Endodermal cell (in vitro differentiated cells): ENCODE measurements around the gene CUX1. TPM values are rescaled to one million over a fixed set of nuclear protein-coding genes. Genes with fewer than 3 reads are reported as not detected.

Experiments
- DNase-seq: peaks from one replicate; pipeline ENCODE4 v3.0.0-alpha.2; 2017
- H3K27ac ChIP-seq: 2 replicates; pipeline ENCODE4 v1.5.1; 2013; ENCODE audit warnings: mild to moderate bottlenecking, low read depth, low read length, moderate library complexity
- H3K27me3 ChIP-seq: 2 replicates; pipeline ENCODE4 v1.6.1; 2013; ENCODE audit warnings: mild to moderate bottlenecking, low read length, moderate library complexity; ENCODE audit not compliant: insufficient read depth, control insufficient read depth, poor library complexity, severe bottlenecking
- H3K36me3 ChIP-seq: 2 replicates; pipeline ENCODE4 v1.7.0; 2013; ENCODE audit warnings: mild to moderate bottlenecking, low read length, moderate library complexity; ENCODE audit not compliant: control insufficient read depth, insufficient read depth
- H3K4me1 ChIP-seq: one replicate; pipeline ENCODE4 v1.7.0; 2013; ENCODE audit warnings: low read length; ENCODE audit not compliant: control insufficient read depth, insufficient read depth
- H3K4me3 ChIP-seq: 2 replicates; pipeline ENCODE4 v1.5.1; 2013; ENCODE audit warnings: mild to moderate bottlenecking, low read length, moderate library complexity
- H3K9ac ChIP-seq: 2 replicates; pipeline ENCODE4 v1.6.1; 2013; ENCODE audit warnings: mild to moderate bottlenecking, low read length, moderate library complexity; ENCODE audit not compliant: poor library complexity, severe bottlenecking; ENCODE audit errors: extremely low read depth
- H3K9me3 ChIP-seq: 2 replicates; pipeline ENCODE4 v1.6.1; 2013; ENCODE audit warnings: mild to moderate bottlenecking, low read length, moderate library complexity; ENCODE audit not compliant: control insufficient read depth
- H3K27ac Mint-ChIP-seq: 2 replicates; pipeline ENCODE4 v1.8.0; 2020; ENCODE audit warnings: mixed read lengths
- H3K27me3 Mint-ChIP-seq: 2 replicates; pipeline ENCODE4 v1.8.0; 2021; ENCODE audit warnings: mild to moderate bottlenecking, mixed read lengths; ENCODE audit not compliant: insufficient read depth
- H3K36me3 Mint-ChIP-seq: 2 replicates; pipeline ENCODE4 v1.8.0; 2020; ENCODE audit warnings: low read depth, mixed read lengths
- H3K4me1 Mint-ChIP-seq: 2 replicates; pipeline ENCODE4 v1.8.0; 2020; ENCODE audit warnings: mixed read lengths
- H3K4me3 Mint-ChIP-seq: 2 replicates; pipeline ENCODE4 v1.8.0; 2020; ENCODE audit warnings: mild to moderate bottlenecking, moderate library complexity, mixed read lengths
- H3K9me3 Mint-ChIP-seq: 2 replicates; pipeline ENCODE4 v1.8.0; 2020; ENCODE audit warnings: mild to moderate bottlenecking, mixed read lengths
- WGBS, 2 experiments: methylation state at CpG; one replicate each; pipeline versions ENCODE4 v1.1.5 to v1.1.7; 2013; ENCODE audit warnings: missing lambda C conversion rate in 2 of 2, mixed read lengths in 1 of 2; ENCODE audit not compliant: insufficient coverage in 1 of 2, insufficient read length in 1 of 2; 5-methylcytosine and 5-hydroxymethylcytosine counted together
- total RNA-seq, 2 donors: library from RNA; stranded (reverse); fragmentation: NEBNext Ultra II Directional in 1 of 2; extraction: Animal tissue kit (Norgen Biotek cat#: 25700) in 1 of 2; gene quantifications; 2 replicates in 1 of 2; 3 replicates in 1 of 2; pipeline ENCODE4 v1.2.1, GENCODE V29; 2021
- TF ChIP-seq, protein P1 (sequence below): fragments of 200-600 bp; sonication (generic); conservative IDR thresholded peaks from 2 replicates; pipeline ENCODE4 v1.5.0; 2021; ENCODE audit warnings: antibody characterized with exemption, mild to moderate bottlenecking

The CUX1 gene
- total RNA-seq, 2 donors from 2014 or later, result 85.1 to 108 TPM

DNA sequence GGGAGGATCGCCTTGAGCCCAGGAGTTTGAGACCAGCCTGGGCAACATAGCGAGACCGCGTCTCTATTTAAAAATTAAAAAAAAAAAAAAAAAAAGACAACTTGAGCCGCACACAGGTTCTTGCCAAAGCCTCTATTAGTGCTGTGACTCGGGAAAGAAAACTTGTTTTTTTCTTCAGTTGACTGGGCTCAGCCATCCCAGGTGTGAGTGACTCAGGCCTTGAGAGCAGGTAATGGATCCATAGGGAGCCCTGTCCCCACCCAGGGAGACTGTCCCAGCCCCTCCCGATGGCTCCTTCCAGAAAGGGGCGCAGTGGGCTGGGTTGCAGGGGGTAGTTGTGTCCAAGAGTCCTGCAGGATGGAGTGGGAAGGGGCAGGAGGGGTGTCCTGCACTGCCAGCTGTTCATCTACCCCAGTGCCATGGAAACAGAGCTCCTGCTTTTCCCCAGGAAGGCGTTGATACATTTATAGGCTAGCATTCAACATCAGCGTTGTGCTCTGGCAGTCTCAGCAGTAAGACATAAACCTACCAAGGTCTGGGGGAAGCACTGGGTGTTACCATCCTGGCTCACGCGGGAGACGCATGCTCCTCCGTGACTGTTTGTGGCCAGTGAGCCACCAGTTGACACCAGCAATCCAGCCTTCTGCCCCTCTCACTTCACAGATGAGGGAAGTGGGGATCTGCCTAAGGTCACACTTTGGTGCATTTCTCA is 126.6 kb downstream of the CUX1 start:
- no peak overlapping the region for H3K4me3 ChIP-seq
- H3K9ac ChIP-seq, result no peak overlapping the region
- Mint-ChIP-seq H3K27me3 (no peaks in the 10 kb centered on the region), H3K4me3 (no peak overlapping the region), H3K4me1 (peaks cover 49% of the 10 kb centered on the region), H3K27ac (peak overlapping the region; percentile 58), H3K36me3 (peaks cover 12% of the 10 kb centered on the region), H3K9me3 (peaks cover 4% of the 10 kb centered on the region)
- no peak for DNase-seq
- TF ChIP-seq, protein P1, sequence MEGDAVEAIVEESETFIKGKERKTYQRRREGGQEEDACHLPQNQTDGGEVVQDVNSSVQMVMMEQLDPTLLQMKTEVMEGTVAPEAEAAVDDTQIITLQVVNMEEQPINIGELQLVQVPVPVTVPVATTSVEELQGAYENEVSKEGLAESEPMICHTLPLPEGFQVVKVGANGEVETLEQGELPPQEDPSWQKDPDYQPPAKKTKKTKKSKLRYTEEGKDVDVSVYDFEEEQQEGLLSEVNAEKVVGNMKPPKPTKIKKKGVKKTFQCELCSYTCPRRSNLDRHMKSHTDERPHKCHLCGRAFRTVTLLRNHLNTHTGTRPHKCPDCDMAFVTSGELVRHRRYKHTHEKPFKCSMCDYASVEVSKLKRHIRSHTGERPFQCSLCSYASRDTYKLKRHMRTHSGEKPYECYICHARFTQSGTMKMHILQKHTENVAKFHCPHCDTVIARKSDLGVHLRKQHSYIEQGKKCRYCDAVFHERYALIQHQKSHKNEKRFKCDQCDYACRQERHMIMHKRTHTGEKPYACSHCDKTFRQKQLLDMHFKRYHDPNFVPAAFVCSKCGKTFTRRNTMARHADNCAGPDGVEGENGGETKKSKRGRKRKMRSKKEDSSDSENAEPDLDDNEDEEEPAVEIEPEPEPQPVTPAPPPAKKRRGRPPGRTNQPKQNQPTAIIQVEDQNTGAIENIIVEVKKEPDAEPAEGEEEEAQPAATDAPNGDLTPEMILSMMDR, result no peak
- 96% methylated on average over 7 to 14 of the region's 14 CpGs for WGBS, 2 experiments
- H3K9me3 ChIP-seq, result no peaks in the 10 kb centered on the region
- H3K27me3 ChIP-seq, result no peaks in the 10 kb centered on the region
- H3K27ac ChIP-seq, result no peak overlapping the region
- H3K4me1 ChIP-seq, result peaks cover 15% of the 10 kb centered on the region
- peaks cover 4% of the 10 kb centered on the region for H3K36me3 ChIP-seq

- Histone ChIP-seq H3K36me3 (no peaks in the 10 kb centered on the region), H3K9me3 (no peaks in the 10 kb centered on the region), H3K9ac (no peak overlapping the region), H3K4me3 (no peak overlapping the region), H3K27me3 (no peaks in the 10 kb centered on the region), H3K4me1 (peaks cover 15% of the 10 kb centered on the region), H3K27ac (no peak overlapping the region)
- Mint-ChIP-seq H3K27ac (no peak overlapping the region), H3K27me3 (no peaks in the 10 kb centered on the region), H3K4me3 (no peak overlapping the region), H3K4me1 (peaks cover 49% of the 10 kb centered on the region), H3K36me3 (peaks cover 13% of the 10 kb centered on the region), H3K9me3 (no peaks in the 10 kb centered on the region)
- 93 to 97% methylated on average over 5 to 10 of the region's 10 CpGs for WGBS, 2 experiments
- TF ChIP-seq, protein P1, result no peak
- DNase-seq, result no peak
Measured at GRCh38 chr7:101944611-101945010, 127.2 kb downstream of the CUX1 start.

DNA sequence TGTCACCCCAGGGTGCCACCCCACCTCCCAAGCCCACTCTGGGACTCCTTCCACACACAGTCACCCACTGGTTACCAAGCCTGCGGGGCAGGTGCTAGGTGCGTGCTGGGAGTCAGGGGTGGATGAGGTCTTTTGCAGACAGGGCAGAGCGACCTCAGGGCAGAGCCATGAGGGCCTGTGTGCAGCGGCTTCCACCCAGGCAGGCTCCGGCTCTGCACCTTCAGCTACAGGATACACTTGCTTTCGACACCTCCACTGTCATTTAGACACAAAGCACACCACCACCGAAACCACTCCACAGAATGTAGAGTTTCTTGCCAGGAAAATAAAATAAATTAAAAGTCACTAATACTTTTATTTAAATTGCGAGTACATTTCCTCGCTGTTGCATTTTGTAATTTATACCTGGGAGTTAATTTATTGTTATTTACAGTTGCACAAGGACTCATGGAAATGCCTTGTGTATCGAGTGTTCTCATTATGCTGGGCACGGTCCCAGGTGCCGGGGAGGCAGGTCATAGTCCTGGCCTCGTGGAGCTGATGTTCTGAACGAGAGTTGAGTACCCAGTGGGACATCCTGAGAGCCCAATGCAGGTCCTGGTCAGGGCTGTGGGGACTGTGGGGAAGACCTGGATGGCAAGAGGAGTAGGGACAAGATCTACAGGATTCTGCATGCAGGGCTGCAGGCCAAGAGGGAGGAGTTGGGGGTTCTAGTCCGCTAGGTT is 127.8 kb downstream of the CUX1 start:
- H3K4me3 ChIP-seq, result no peak overlapping the region
- DNase-seq, result no peak
- H3K27me3 ChIP-seq, result no peaks in the 10 kb centered on the region
- TF ChIP-seq, protein P1, result no peak
- Mint-ChIP-seq H3K27me3 (no peaks in the 10 kb centered on the region), H3K4me1 (peaks cover 49% of the 10 kb centered on the region), H3K36me3 (peaks cover 13% of the 10 kb centered on the region), H3K9me3 (no peaks in the 10 kb centered on the region), H3K4me3 (no peak overlapping the region), H3K27ac (peak overlapping the region; percentile 70)
- no peak overlapping the region for H3K9ac ChIP-seq
- peaks cover 15% of the 10 kb centered on the region for H3K4me1 ChIP-seq
- no peaks in the 10 kb centered on the region for H3K9me3 ChIP-seq
- no peak overlapping the region for H3K27ac ChIP-seq
- no peaks in the 10 kb centered on the region for H3K36me3 ChIP-seq
- WGBS, 2 experiments, result 96 to 100% methylated on average over 11 to 15 of the region's 15 CpGs
